ENCODE measurements around the gene GALNT5.

GALNT5 gene

GRCh38 chr2:157333304-157334047 is 76.0 kb downstream of the GALNT5 start:
- Histone ChIP-seq H3K4me3 (ENCODE audit: low read length in 2 of 2) (no peak overlapping the region), H2BK5ac (ENCODE audit: low read length) (no peak overlapping the region), H3K23ac (ENCODE audit: low read depth, low read length, poor library complexity) (no peak overlapping the region), H3K4me2 (ENCODE audit: insufficient read depth, low read length, poor library complexity, severe bottlenecking) (no peak overlapping the region), H3K4ac (ENCODE audit: low read length) (no peak overlapping the region), H3K9ac (ENCODE audit: low read depth, low read length, poor library complexity) (no peak overlapping the region), H4K91ac (ENCODE audit: low read depth, low read length, poor library complexity) (no peak overlapping the region), H4K8ac (ENCODE audit: low read depth, low read length) (no peak overlapping the region), H3K79me1 (ENCODE audit: low read depth, low read length) (no peaks in the 10 kb centered on the region), H2AFZ (ENCODE audit: low read length) (no peak overlapping the region), H2BK120ac (ENCODE audit: low read depth, low read length) (no peak overlapping the region), H2BK15ac (ENCODE audit: low read length) (no peak overlapping the region), H3K18ac (ENCODE audit: low read length) (no peak overlapping the region), H3K27ac (replicated peaks; ENCODE audit: low read length) (no peak overlapping the region), H2BK12ac (ENCODE audit: low read length) (no peak overlapping the region), H3K14ac (ENCODE audit: low read length) (no peak overlapping the region), H3K27me3 (ENCODE audit: control insufficient read depth in 3 of 3, insufficient read depth in 3 of 3, low read depth in 1 of 3, low read length in 3 of 3) (no peaks in the 10 kb centered on the region), H3K4me1 (ENCODE audit: control insufficient read depth in 2 of 2, insufficient read depth in 1 of 2, low read depth in 1 of 2, low read length in 2 of 2) (no peaks in the 10 kb centered on the region), H2AK5ac (ENCODE audit: low read depth, low read length) (no peak overlapping the region), H3K9me3 (replicated peaks in 1 of 2; ENCODE audit: control insufficient read depth in 2 of 2, insufficient read depth in 1 of 2, low read depth in 1 of 2, low read length in 2 of 2) (no peaks in the 10 kb centered on the region), H3K36me3 (replicated peaks in 1 of 2; ENCODE audit: control insufficient read depth in 2 of 2, insufficient read depth in 2 of 2, low read length in 2 of 2) (no peaks in the 10 kb centered on the region)
- no CpG with 5 or more reads among the region's 2 CpGs for WGBS, 2 donors (ENCODE audit: extremely low coverage in 2 of 2, insufficient read length in 2 of 2, insufficient replicate concordance in 1 of 2)
- no peak for DNase-seq (ENCODE audit: low spot score)

GRCh38 chr2:157334335-157334734 is 76.8 kb downstream of the GALNT5 start:
- no peak overlapping the region for H2BK120ac ChIP-seq (ENCODE audit: low read depth, low read length)
- H3K36me3 ChIP-seq (replicated peaks in 1 of 2; ENCODE audit: control insufficient read depth in 2 of 2, insufficient read depth in 2 of 2, low read length in 2 of 2) = no peaks in the 10 kb centered on the region
- no peak overlapping the region for H2BK15ac ChIP-seq (ENCODE audit: low read length)
- H3K27me3 ChIP-seq (ENCODE audit: control insufficient read depth in 3 of 3, insufficient read depth in 3 of 3, low read depth in 1 of 3, low read length in 3 of 3) = no peaks in the 10 kb centered on the region
- H3K9ac ChIP-seq (ENCODE audit: low read depth, low read length, poor library complexity) = no peak overlapping the region
- H3K18ac ChIP-seq (ENCODE audit: low read length) = no peak overlapping the region
- H3K4me3 ChIP-seq (ENCODE audit: low read length in 2 of 2) = no peak overlapping the region
- no peak overlapping the region for H3K14ac ChIP-seq (ENCODE audit: low read length)
- H3K79me1 ChIP-seq (ENCODE audit: low read depth, low read length) = no peaks in the 10 kb centered on the region
- no peak overlapping the region for H3K27ac ChIP-seq (replicated peaks; ENCODE audit: low read length)
- no peak overlapping the region for H3K4me2 ChIP-seq (ENCODE audit: insufficient read depth, low read length, poor library complexity, severe bottlenecking)
- H2AK5ac ChIP-seq (ENCODE audit: low read depth, low read length) = no peak overlapping the region
- H4K8ac ChIP-seq (ENCODE audit: low read depth, low read length) = no peak overlapping the region
- H3K4ac ChIP-seq (ENCODE audit: low read length) = no peak overlapping the region
- DNase-seq (ENCODE audit: low spot score) = no peak
- H2AFZ ChIP-seq (ENCODE audit: low read length) = no peak overlapping the region
- no peak overlapping the region for H4K91ac ChIP-seq (ENCODE audit: low read depth, low read length, poor library complexity)
- no CpG with 5 or more reads among the region's 4 CpGs for WGBS, 2 donors (ENCODE audit: extremely low coverage in 2 of 2, insufficient read length in 2 of 2, insufficient replicate concordance in 1 of 2)
- no peaks in the 10 kb centered on the region for H3K4me1 ChIP-seq (ENCODE audit: control insufficient read depth in 2 of 2, insufficient read depth in 1 of 2, low read depth in 1 of 2, low read length in 2 of 2)
- no peak overlapping the region for H3K23ac ChIP-seq (ENCODE audit: low read depth, low read length, poor library complexity)
- H2BK5ac ChIP-seq (ENCODE audit: low read length) = no peak overlapping the region
- H3K9me3 ChIP-seq (replicated peaks in 1 of 2; ENCODE audit: control insufficient read depth in 2 of 2, insufficient read depth in 1 of 2, low read depth in 1 of 2, low read length in 2 of 2) = no peaks in the 10 kb centered on the region
- H2BK12ac ChIP-seq (ENCODE audit: low read length) = no peak overlapping the region

- no peaks in the 10 kb centered on the region for H3K4me1 ChIP-seq (ENCODE audit: control insufficient read depth in 2 of 2, insufficient read depth in 1 of 2, low read depth in 1 of 2, low read length in 2 of 2)
- H2AK5ac ChIP-seq (ENCODE audit: low read depth, low read length) = no peak overlapping the region
- H3K14ac ChIP-seq (ENCODE audit: low read length) = no peak overlapping the region
- no peak overlapping the region for H3K4me2 ChIP-seq (ENCODE audit: insufficient read depth, low read length, poor library complexity, severe bottlenecking)
- H2AFZ ChIP-seq (ENCODE audit: low read length) = no peak overlapping the region
- no peaks in the 10 kb centered on the region for H3K36me3 ChIP-seq (replicated peaks in 1 of 2; ENCODE audit: control insufficient read depth in 2 of 2, insufficient read depth in 2 of 2, low read length in 2 of 2)
- H3K79me1 ChIP-seq (ENCODE audit: low read depth, low read length) = no peaks in the 10 kb centered on the region
- H3K4ac ChIP-seq (ENCODE audit: low read length) = no peak overlapping the region
- H4K91ac ChIP-seq (ENCODE audit: low read depth, low read length, poor library complexity) = no peak overlapping the region
- no peak overlapping the region for H2BK120ac ChIP-seq (ENCODE audit: low read depth, low read length)
- H3K27me3 ChIP-seq (ENCODE audit: control insufficient read depth in 3 of 3, insufficient read depth in 3 of 3, low read depth in 1 of 3, low read length in 3 of 3) = no peaks in the 10 kb centered on the region
- no CpG with 5 or more reads among the region's 3 CpGs for WGBS, 2 donors (ENCODE audit: extremely low coverage in 2 of 2, insufficient read length in 2 of 2, insufficient replicate concordance in 1 of 2)
- H2BK5ac ChIP-seq (ENCODE audit: low read length) = no peak overlapping the region
- no peak overlapping the region for H3K18ac ChIP-seq (ENCODE audit: low read length)
- H3K4me3 ChIP-seq (ENCODE audit: low read length in 2 of 2) = no peak overlapping the region
- H3K27ac ChIP-seq (replicated peaks; ENCODE audit: low read length) = no peak overlapping the region
- DNase-seq (ENCODE audit: low spot score) = no peak
- no peak overlapping the region for H2BK12ac ChIP-seq (ENCODE audit: low read length)
- no peak overlapping the region for H3K9ac ChIP-seq (ENCODE audit: low read depth, low read length, poor library complexity)
- no peak overlapping the region for H4K8ac ChIP-seq (ENCODE audit: low read depth, low read length)
- no peak overlapping the region for H3K23ac ChIP-seq (ENCODE audit: low read depth, low read length, poor library complexity)
- H2BK15ac ChIP-seq (ENCODE audit: low read length) = no peak overlapping the region
- H3K9me3 ChIP-seq (replicated peaks in 1 of 2; ENCODE audit: control insufficient read depth in 2 of 2, insufficient read depth in 1 of 2, low read depth in 1 of 2, low read length in 2 of 2) = no peaks in the 10 kb centered on the region
Measured at GRCh38 chr2:157334797-157335196, 77.3 kb downstream of the GALNT5 start.

- Histone ChIP-seq H3K36me3 (replicated peaks in 1 of 2; ENCODE audit: control insufficient read depth in 2 of 2, insufficient read depth in 2 of 2, low read length in 2 of 2) (no peaks in the 10 kb centered on the region), H3K18ac (ENCODE audit: low read length) (no peak overlapping the region), H2BK15ac (ENCODE audit: low read length) (no peak overlapping the region), H3K27me3 (ENCODE audit: control insufficient read depth in 3 of 3, insufficient read depth in 3 of 3, low read depth in 1 of 3, low read length in 3 of 3) (no peaks in the 10 kb centered on the region), H4K91ac (ENCODE audit: low read depth, low read length, poor library complexity) (no peak overlapping the region), H3K79me1 (ENCODE audit: low read depth, low read length) (no peaks in the 10 kb centered on the region), H3K23ac (ENCODE audit: low read depth, low read length, poor library complexity) (no peak overlapping the region), H3K4me3 (ENCODE audit: low read length in 2 of 2) (no peak overlapping the region), H3K4me2 (ENCODE audit: insufficient read depth, low read length, poor library complexity, severe bottlenecking) (no peak overlapping the region), H3K27ac (replicated peaks; ENCODE audit: low read length) (no peak overlapping the region), H3K9me3 (replicated peaks in 1 of 2; ENCODE audit: control insufficient read depth in 2 of 2, insufficient read depth in 1 of 2, low read depth in 1 of 2, low read length in 2 of 2) (no peaks in the 10 kb centered on the region), H2BK120ac (ENCODE audit: low read depth, low read length) (no peak overlapping the region), H2AK5ac (ENCODE audit: low read depth, low read length) (no peak overlapping the region), H3K4ac (ENCODE audit: low read length) (no peak overlapping the region), H2AFZ (ENCODE audit: low read length) (no peak overlapping the region), H2BK12ac (ENCODE audit: low read length) (no peak overlapping the region), H2BK5ac (ENCODE audit: low read length) (no peak overlapping the region), H3K4me1 (ENCODE audit: control insufficient read depth in 2 of 2, insufficient read depth in 1 of 2, low read depth in 1 of 2, low read length in 2 of 2) (no peaks in the 10 kb centered on the region), H3K14ac (ENCODE audit: low read length) (no peak overlapping the region), H4K8ac (ENCODE audit: low read depth, low read length) (no peak overlapping the region), H3K9ac (ENCODE audit: low read depth, low read length, poor library complexity) (no peak overlapping the region)
- no CpG with 5 or more reads among the region's 8 CpGs for WGBS, 2 donors (ENCODE audit: extremely low coverage in 2 of 2, insufficient read length in 2 of 2, insufficient replicate concordance in 1 of 2)
- no peak for DNase-seq (ENCODE audit: low spot score)
Measured at GRCh38 chr2:157336137-157337010, 78.9 kb downstream of the GALNT5 start.
